Activated CD8-positive, alpha-beta T cell treated with anti-CD3 and anti-CD28 coated beads for 36 hours (primary cell): ENCODE data around the gene DGKE. TPM values are rescaled to one million over a fixed set of nuclear protein-coding genes. Genes with fewer than 3 reads are reported as not detected.

Source experiments
- ATAC-seq: fragments of 200-7000 bp; cut with Tn5 transposase; one replicate; pipeline ENCODE4 v1.10.0; 2021; ENCODE audit warnings: mild to moderate bottlenecking, moderate library complexity
- CTCF ChIA-PET: fragments of 350-600 bp; sonication (Branson Sonifier 250); formaldehyde crosslinking; loops from one replicate; lab custom pipeline; 2021; ENCODE audit warnings: antibody characterized with exemption; lab: Charles Lee
- POLR2A ChIA-PET: fragments of 350-600 bp; sonication (Branson Sonifier 250); formaldehyde crosslinking; loops from one replicate; lab custom pipeline; 2021; ENCODE audit warnings: antibody characterized with exemption; lab: Charles Lee
- DNase-seq: peaks from one replicate; pipeline ENCODE4 v3.0.0-alpha.2; 2020
- H3K27ac Mint-ChIP-seq: one replicate; pipeline ENCODE4 v1.8.0; 2021; ENCODE audit warnings: mild to moderate bottlenecking, mixed read lengths
- H3K27me3 Mint-ChIP-seq: one replicate; pipeline ENCODE4 v1.8.0; 2021; ENCODE audit warnings: mixed read lengths
- H3K36me3 Mint-ChIP-seq: one replicate; pipeline ENCODE4 v1.8.0; 2021; ENCODE audit warnings: low read depth, mixed read lengths
- H3K4me1 Mint-ChIP-seq: one replicate; pipeline ENCODE4 v1.8.0; 2021; ENCODE audit warnings: low read depth, mixed read lengths
- H3K4me3 Mint-ChIP-seq: one replicate; pipeline ENCODE4 v1.8.0; 2021; ENCODE audit warnings: mild to moderate bottlenecking, moderate library complexity, mixed read lengths
- H3K9me3 Mint-ChIP-seq: one replicate; pipeline ENCODE4 v1.8.0; 2021; ENCODE audit warnings: mixed read lengths
- intact Hi-C: fragments of 100-400 bp; cut with micrococcal nuclease; formaldehyde crosslinking; loops from one replicate; pipeline ENCODE4 v1.10.0; 2022
- total RNA-seq, 2 experiments: library from RNA; stranded (reverse); gene quantifications; one replicate each; pipeline ENCODE4 v1.2.3, GENCODE V29; 2021
- TF ChIP-seq, protein P1 (sequence below): fragments of 200-600 bp; IDR thresholded peaks from one replicate; pipeline ENCODE4 v1.8.0; 2022; ENCODE audit warnings: antibody characterized with exemption, mild to moderate bottlenecking

DGKE gene
- total RNA-seq, 2 experiments from 2014 or later: 25.1 to 29.0 TPM

DNA sequence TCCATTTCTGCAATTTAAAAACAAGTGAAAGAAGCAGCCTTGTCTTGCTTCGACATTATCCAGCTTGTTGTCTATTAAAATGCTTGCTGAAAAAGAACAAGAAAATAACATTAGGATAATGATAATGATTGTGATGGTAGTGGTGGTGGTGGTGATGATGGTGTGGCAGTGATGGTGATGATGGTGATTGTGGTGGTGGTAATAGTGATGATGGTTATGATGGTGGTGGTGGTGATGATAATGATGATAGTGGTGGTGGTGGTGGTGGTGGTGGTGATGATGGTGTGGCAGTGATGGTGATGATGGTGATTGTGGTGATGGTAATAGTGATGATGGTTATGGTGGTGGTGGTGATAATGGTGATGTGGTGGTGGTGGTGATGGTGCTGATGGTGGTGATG, 41.7 kb upstream of the DGKE start:
- TF ChIP-seq, protein P1, sequence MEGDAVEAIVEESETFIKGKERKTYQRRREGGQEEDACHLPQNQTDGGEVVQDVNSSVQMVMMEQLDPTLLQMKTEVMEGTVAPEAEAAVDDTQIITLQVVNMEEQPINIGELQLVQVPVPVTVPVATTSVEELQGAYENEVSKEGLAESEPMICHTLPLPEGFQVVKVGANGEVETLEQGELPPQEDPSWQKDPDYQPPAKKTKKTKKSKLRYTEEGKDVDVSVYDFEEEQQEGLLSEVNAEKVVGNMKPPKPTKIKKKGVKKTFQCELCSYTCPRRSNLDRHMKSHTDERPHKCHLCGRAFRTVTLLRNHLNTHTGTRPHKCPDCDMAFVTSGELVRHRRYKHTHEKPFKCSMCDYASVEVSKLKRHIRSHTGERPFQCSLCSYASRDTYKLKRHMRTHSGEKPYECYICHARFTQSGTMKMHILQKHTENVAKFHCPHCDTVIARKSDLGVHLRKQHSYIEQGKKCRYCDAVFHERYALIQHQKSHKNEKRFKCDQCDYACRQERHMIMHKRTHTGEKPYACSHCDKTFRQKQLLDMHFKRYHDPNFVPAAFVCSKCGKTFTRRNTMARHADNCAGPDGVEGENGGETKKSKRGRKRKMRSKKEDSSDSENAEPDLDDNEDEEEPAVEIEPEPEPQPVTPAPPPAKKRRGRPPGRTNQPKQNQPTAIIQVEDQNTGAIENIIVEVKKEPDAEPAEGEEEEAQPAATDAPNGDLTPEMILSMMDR: no peak
- H3K27ac Mint-ChIP-seq: peak overlapping the region; percentile 36

DNA sequence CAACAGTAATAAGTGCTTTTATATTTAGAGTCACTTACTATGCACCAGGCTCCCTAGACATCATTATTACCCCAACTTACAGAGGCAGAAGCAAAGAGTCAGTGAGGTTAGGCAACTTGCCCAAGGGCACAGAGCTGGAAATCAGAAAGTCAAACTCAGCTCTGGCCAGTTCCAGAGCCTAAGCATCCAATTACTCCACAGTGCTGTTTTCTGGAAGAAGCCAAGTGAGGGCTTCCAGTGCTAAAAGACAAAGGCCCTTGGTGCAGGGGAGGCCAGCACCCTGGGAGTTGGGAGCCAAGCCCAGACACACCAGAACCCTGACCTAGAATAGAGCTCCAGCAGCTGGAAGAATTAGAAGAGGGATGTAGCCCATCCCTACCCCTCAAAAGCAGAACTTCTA, 40.4 kb upstream of the DGKE start:
- intact Hi-C loops: no loop called here
- Mint-ChIP-seq H3K27me3 (no peaks in the 10 kb centered on the region), H3K9me3 (peaks cover 5% of the 10 kb centered on the region), H3K27ac (no peak overlapping the region), H3K4me1 (no peaks in the 10 kb centered on the region), H3K36me3 (peaks cover 4% of the 10 kb centered on the region), H3K4me3 (no peak overlapping the region)
- CTCF ChIA-PET: interaction anchor here (0.8 to 2.5 kb wide), 2 partner anchors 13 to 201 kb away, joined by 3 to 12 read pairs; no protein-coding TSS in a partner anchor
- ATAC-seq (no peak), DNase-seq (no peak)
- POLR2A ChIA-PET: no interaction called here
- TF ChIP-seq, protein P1: no peak

More for the DNA sequence above, 41.7 kb upstream of the DGKE start:
- Mint-ChIP-seq H3K27me3 (no peaks in the 10 kb centered on the region), H3K4me3 (no peak overlapping the region), H3K9me3 (peaks cover 6% of the 10 kb centered on the region), H3K4me1 (peaks cover 8% of the 10 kb centered on the region), H3K36me3 (peaks cover 5% of the 10 kb centered on the region)
- ChIA-PET POLR2A (interaction anchor here (0.8 kb wide), 1 partner anchor 76 kb away, joined by 3 read pairs; no protein-coding TSS in a partner anchor), CTCF (no interaction called here)
- DNase-seq (no peak), ATAC-seq (no peak)
- intact Hi-C loops: no loop called here

DNA sequence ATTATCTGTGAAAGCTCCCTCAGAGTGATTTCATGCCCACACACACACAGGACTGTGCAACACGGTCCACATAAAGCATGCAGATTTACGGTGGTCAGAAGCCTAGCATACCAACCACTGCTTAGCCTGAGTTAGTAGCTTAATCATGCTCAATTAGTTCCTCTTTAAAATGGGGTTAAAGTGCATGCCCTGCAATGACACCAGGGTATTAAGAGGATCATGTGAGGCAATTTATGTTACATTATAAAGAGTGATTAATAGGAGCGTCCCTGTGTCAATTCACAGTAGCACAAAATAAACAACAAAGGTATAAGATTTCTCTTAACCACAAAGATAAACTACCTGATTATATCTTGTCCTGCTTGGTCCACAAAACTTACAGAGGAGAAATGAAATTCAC, 40.0 kb upstream of the DGKE start:
- Mint-ChIP-seq H3K27ac (no peak overlapping the region), H3K36me3 (peaks cover 4% of the 10 kb centered on the region), H3K4me1 (no peaks in the 10 kb centered on the region), H3K27me3 (no peaks in the 10 kb centered on the region), H3K9me3 (peaks cover 5% of the 10 kb centered on the region), H3K4me3 (no peak overlapping the region)
- ChIA-PET POLR2A (no interaction called here), CTCF (interaction anchor here (0.8 to 2.5 kb wide), 2 partner anchors 14 to 202 kb away, joined by 3 to 12 read pairs; no protein-coding TSS in a partner anchor)
- TF ChIP-seq, protein P1: no peak
- ATAC-seq (no peak), DNase-seq (no peak)
- intact Hi-C loops: no loop called here

DNA sequence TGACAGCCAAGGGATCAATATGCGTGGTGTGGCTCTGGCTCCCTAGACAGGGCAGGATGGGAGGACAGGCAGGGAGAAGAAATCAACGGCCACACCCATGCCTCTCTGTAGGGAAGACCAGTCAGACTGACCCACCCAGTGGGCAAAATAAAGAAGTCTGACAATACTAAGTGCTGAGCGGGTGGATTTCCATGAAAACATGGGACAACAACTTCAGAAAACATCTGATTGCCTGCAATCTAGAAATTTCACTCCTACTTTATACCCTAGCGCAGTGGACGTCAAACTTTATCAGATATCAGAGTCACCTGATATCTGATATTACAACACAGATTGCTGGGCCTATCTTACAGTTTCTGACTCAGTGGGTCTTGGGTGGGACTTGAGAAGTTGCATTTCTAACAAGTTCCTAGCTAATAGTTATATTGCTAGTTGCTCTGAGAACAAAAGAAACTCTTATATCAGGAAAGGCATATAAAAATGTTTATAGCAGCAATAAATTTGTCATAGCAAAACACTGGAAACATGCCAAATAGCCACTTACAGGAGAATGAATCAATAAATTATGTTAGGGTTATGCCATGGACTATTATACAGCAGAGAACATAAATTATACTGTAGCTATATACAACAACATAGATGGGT, 38.6 kb upstream of the DGKE start:
- peaks cover 4% of the 10 kb centered on the region for H3K36me3 Mint-ChIP-seq
- no peak overlapping the region for H3K27ac Mint-ChIP-seq
- TF ChIP-seq, protein P1: no peak
- H3K4me3 Mint-ChIP-seq: no peak overlapping the region
- no peak for ATAC-seq
- ChIA-PET CTCF (interaction anchor here (2.5 kb wide), 1 partner anchor 15 kb away, joined by 12 read pairs; no protein-coding TSS in a partner anchor), POLR2A (no interaction called here)
- no peaks in the 10 kb centered on the region for H3K4me1 Mint-ChIP-seq
- peaks cover 5% of the 10 kb centered on the region for H3K9me3 Mint-ChIP-seq
- no peaks in the 10 kb centered on the region for H3K27me3 Mint-ChIP-seq
- DNase-seq: no peak
- intact Hi-C loops: no loop called here

DNA sequence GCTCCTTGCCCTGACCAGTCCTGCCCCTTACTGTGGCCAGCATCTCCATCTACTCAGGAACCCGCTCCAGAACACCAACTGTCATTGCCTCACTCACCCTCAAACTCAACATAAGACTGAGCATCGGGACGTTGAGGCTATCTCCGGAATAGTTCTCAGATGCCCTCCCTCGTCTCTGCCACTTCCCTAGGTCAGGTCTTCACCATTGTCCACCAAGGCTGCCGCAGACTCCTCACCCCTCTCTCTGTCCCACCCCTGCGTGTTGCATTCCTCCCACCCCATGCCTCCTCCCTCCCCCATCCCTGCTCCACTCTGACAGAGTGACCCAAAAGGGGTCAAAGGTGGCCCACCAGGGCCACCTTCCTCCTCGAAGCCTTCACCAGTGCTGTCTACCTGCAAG, 37.4 kb upstream of the DGKE start:
- DNase-seq: no peak
- ChIA-PET POLR2A (no interaction called here), CTCF (no interaction called here)
- no peak overlapping the region for H3K4me3 Mint-ChIP-seq
- TF ChIP-seq, protein P1: no peak
- intact Hi-C loops: no loop called here
- H3K27me3 Mint-ChIP-seq: no peaks in the 10 kb centered on the region
- H3K4me1 Mint-ChIP-seq: no peaks in the 10 kb centered on the region
- no peak overlapping the region for H3K27ac Mint-ChIP-seq
- peaks cover 5% of the 10 kb centered on the region for H3K9me3 Mint-ChIP-seq
- H3K36me3 Mint-ChIP-seq: peaks cover 4% of the 10 kb centered on the region
- ATAC-seq: no peak
